ENCODE measurements around the gene MEGF6.
A peak's percentile ranks its signal among the peaks of the same experiment; 100 is the strongest.

MEGF6 gene

DNA sequence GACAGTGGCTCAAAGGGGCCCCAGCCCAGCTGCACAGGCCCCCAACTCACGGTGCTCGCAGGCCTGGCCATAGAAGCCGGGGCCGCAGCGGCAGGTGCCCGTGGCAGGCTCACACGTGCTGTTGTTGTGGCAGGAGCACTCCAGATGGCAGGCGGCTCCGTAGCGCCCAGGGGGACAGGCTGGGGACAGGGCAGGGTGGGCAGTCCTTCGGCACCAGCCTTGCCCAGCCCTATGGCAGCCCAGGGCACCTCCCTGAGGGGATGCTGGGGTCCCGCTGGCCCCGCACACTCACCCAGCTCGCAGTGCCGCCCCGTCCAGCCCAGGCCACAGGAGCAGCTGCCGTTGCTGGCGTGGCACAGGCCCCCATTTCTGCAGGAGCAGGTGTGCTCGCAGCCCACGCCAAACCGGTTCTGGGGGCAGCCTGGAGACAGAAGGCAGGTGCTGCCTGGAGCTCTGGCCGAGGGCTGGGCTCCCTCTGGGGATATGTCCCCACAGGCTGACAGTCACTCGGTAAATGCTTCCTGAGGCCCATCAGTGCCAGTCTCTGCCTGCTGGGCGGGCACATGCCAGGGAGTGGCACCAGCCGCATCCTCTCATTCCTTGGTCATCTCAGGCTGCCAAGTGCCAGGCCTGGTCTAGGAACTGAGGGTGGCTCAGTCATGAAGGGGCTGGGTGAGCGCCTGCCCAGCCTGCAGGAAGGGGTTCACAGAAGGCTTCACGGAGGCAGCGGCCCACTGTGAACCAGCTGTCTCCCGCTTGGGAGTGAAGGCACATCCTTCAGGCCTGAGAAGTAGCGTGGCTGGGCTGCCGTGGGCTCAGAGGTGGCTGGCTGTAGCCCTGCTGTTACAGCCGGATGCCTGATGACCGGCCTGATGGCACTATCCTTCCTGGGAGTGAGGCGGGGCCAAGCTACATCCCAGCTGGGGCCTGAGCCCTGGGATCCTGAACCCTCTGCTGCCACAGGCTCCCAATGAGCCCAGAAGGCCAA is 116.7 kb downstream of the MEGF6 start:
- TF ChIP-seq, protein P1, sequence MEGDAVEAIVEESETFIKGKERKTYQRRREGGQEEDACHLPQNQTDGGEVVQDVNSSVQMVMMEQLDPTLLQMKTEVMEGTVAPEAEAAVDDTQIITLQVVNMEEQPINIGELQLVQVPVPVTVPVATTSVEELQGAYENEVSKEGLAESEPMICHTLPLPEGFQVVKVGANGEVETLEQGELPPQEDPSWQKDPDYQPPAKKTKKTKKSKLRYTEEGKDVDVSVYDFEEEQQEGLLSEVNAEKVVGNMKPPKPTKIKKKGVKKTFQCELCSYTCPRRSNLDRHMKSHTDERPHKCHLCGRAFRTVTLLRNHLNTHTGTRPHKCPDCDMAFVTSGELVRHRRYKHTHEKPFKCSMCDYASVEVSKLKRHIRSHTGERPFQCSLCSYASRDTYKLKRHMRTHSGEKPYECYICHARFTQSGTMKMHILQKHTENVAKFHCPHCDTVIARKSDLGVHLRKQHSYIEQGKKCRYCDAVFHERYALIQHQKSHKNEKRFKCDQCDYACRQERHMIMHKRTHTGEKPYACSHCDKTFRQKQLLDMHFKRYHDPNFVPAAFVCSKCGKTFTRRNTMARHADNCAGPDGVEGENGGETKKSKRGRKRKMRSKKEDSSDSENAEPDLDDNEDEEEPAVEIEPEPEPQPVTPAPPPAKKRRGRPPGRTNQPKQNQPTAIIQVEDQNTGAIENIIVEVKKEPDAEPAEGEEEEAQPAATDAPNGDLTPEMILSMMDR (IDR thresholded peaks at IDR 0.05; ENCODE audit: low read depth, low read length), result no peak
- DNase-seq (ENCODE audit: extremely low read depth, low read depth), result no peak

- TF ChIP-seq, protein P1 (IDR thresholded peaks at IDR 0.05; ENCODE audit: low read depth, low read length), result no peak
- DNase-seq (ENCODE audit: extremely low read depth, low read depth), result no peak
Observed at GRCh38 chr1:3492545-3493246, 118.6 kb downstream of the MEGF6 start.

- no peak for DNase-seq (ENCODE audit: extremely low read depth, low read depth)
Observed at GRCh38 chr1:3491291-3492246, 119.7 kb downstream of the MEGF6 start.

DNA sequence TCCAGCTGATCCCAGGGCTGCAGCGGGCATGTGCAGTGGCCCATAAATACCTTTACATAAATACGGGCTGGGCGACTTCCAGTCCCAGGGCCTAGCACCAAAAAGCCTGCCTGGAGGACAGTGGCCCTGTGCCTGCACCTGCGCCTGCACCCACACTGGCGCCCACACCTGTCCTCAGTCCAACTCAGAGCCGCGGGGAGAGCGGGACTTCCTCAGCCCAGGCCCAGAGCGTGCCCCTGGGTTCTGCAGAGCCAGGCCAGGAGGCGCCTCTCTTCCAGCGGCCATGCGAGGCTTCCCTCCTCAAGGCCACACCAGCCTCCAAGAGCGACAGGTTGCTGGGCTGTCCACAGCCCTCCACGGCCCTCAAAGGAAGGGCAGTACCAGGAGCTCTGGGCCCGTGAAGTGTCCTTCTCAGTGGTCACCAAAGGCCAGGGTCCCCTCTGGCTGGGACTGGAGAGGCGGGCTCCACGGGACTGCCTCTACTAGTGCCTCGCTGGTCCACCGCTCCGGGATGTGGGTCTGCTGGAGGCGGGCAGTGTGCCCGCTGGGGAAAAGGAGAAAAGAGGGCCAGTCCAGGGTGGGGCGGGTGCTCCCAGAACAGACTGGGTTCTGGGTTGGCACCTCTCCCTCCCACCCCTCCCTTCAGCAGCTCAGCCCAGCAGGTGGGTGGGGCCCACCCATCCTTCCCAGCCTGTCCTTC is 121.1 kb downstream of the MEGF6 start:
- TF ChIP-seq, protein P1 (IDR thresholded peaks at IDR 0.05; ENCODE audit: low read depth, low read length), result no peak
- no peak for DNase-seq (ENCODE audit: extremely low read depth, low read depth)

More at GRCh38 chr1:3491291-3492246, 119.7 kb downstream of the MEGF6 start:
- TF ChIP-seq, protein P1 (IDR thresholded peaks at IDR 0.05; ENCODE audit: low read depth, low read length), result peak; percentile 91

DNA sequence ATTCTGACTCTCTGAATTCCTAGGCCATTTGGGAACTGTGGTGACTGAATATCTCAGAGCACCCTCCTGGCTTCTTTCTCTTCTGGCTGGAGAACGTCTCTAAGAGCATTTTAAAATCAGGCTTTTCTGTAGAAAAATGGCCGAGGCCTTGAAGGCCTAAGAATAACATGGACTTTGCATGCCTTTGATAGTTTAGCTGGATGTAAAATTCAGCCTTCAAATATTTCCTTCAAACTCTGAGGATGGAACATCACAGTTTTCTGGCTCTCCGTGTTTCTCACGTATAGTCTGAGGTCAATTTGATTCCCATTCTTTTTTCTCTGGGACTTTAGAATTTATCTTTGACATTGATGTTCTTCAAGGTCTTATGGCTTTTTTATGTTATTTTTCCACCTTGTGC is 122.9 kb downstream of the MEGF6 start:
- no peak for DNase-seq (ENCODE audit: extremely low read depth, low read depth)
- TF ChIP-seq, protein P1 (IDR thresholded peaks at IDR 0.05; ENCODE audit: low read depth, low read length), result no peak

DNA sequence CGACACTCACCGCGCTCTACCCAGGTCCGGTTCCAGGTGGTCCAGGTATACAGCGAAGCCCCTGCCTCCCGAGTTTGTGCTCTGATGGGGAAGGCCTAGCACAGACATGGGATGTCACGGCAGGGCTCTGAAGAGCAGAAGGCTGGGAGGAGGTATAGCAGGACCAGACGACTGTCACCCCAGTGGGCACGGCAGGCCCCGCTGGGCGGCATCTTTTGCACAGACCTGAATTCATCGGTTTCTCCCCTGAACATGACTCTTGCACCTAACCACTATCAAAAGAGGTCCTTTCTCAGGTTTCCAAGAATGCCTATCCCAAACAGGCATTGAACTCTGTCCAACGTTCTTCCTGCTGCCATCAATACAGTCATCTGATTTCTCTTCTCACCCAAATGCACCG is 126.3 kb downstream of the MEGF6 start:
- TF ChIP-seq, protein P1 (IDR thresholded peaks at IDR 0.05; ENCODE audit: low read depth, low read length), result no peak
- DNase-seq (ENCODE audit: extremely low read depth, low read depth), result no peak
